Ovary (tissue), 9 donors: ENCODE data around the gene NFE2L2. TPM values are rescaled to one million over a fixed set of nuclear protein-coding genes. Genes with fewer than 3 reads are reported as not detected.
A peak's percentile ranks its signal among the peaks of the same experiment; 100 is the strongest.

Experiments
- DNase-seq, 5 donors: peaks; one replicate each; pipeline ENCODE4 v3.0.0-alpha.2; 2019 to 2020
- H3K27ac ChIP-seq, 2 donors: fragments of 200-600 bp; one replicate each; pipeline versions ENCODE4 v1.5.1 to v1.8.0; 2019 to 2022
- H3K27me3 ChIP-seq: fragments of 200-600 bp; one replicate; pipeline ENCODE4 v1.8.0; 2022
- H3K36me3 ChIP-seq: fragments of 200-600 bp; sonication (generic); one replicate; pipeline ENCODE4 v1.5.1; 2019
- H3K4me1 ChIP-seq: one replicate; pipeline ENCODE4 v1.8.1; 2013; ENCODE audit warnings: mild to moderate bottlenecking, moderate library complexity; ENCODE audit not compliant: insufficient read depth
- H3K4me3 ChIP-seq: fragments of 200-600 bp; sonication (generic); one replicate; pipeline ENCODE4 v1.5.1; 2017
- H3K9me3 ChIP-seq, 2 donors: fragments of 200-600 bp in 1 of 2; sonication (generic) in 1 of 2; one replicate each; pipeline versions ENCODE4 v1.5.1 to v1.8.1; 2013 to 2019; ENCODE audit warnings: mild to moderate bottlenecking in 1 of 2, moderate library complexity in 1 of 2
- CTCF ChIP-seq, 3 donors: fragments of 450-650 bp in 2 of 3; fragments of 200-600 bp in 1 of 3; IDR thresholded peaks; one replicate each; pipeline versions ENCODE4 v1.5.1 to v1.8.0; 2016 to 2022; ENCODE audit warnings: antibody characterized with exemption in 3 of 3, mild to moderate bottlenecking in 1 of 3
- EP300 ChIP-seq: sonication (generic); formaldehyde crosslinking; IDR thresholded peaks from one replicate; pipeline ENCODE4 v1.6.1; 2017; ENCODE audit warnings: antibody characterized with exemption
- POLR2A ChIP-seq: fragments of 450-650 bp; IDR thresholded peaks from one replicate; pipeline ENCODE4 v1.6.1; 2017; ENCODE audit warnings: antibody characterized with exemption, mild to moderate bottlenecking, moderate library complexity
- WGBS, 3 donors: extraction: QIAGEN DNeasy Blood & Tissue Kit in 1 of 3; methylation state at CpG; one replicate each; pipeline versions ENCODE4 v1.1.5 to v1.1.7; 2013 to 2017; 5-methylcytosine and 5-hydroxymethylcytosine counted together
- intact Hi-C, 4 donors: fragments of 100-400 bp; cut with DNase I; formaldehyde crosslinking; loops; one replicate each; pipeline versions ENCODE4 v1.11.0 to v1.15.1; 2022 to 2023
- polyA plus RNA-seq, 2 donors: library from polyadenylated mRNA; stranded (reverse); fragments of 200-250 nt in 1 of 2; fragments of 350-450 nt in 1 of 2; fragmentation: Illumina TruSeq in 1 of 2; extraction: RNeasy Lipid Tissue Mini Kit (QIAGEN cat#74804) in 1 of 2; gene quantifications; one replicate each; pipeline ENCODE4 v1.2.3, GENCODE V29; 2013 to 2014
- total RNA-seq, 7 donors: library from RNA; depleted of rRNA in 2 of 7; stranded (reverse); fragments of >200 nt in 2 of 7; fragmentation: NEBNext Ultra II Directional in 3 of 7; extraction: Animal tissue kit (Norgen Biotek cat#: 25700) in 3 of 7; gene quantifications; one replicate each; pipeline versions ENCODE4 v1.1.0 to v1.2.4, GENCODE V29; 2016 to 2023
- donor health status: DM: no; HTN: no; CAD: no; lungs with moderate emphysema.
- donor health status: DM: no; HTN: no; CAD: no.
- donor health status: Bipolar disorder and iron deficiency.
- donor health status: DM: yes; HTN: yes; CAD: no.
- donor health status: DM: no; HTN: no; CAD: no.
- donor health status: DM: yes; HTN: yes; CAD: no.

Gene NFE2L2
- total and polyA plus RNA-seq, 9 donors, result 120 to 198 (median 148) TPM

- intact Hi-C loops, result no loop called here
- TF ChIP-seq POLR2A, result no peak
- H3K36me3 ChIP-seq, result no peaks in the 10 kb centered on the region
- DNase-seq, result no peak
- no peak overlapping the region for H3K27ac ChIP-seq
- no peaks in the 10 kb centered on the region for H3K27me3 ChIP-seq
- WGBS, 3 donors, result 41 to 54% (median 47%) methylated on average over 5 of the region's 5 CpGs
- H3K4me3 ChIP-seq, result no peak overlapping the region
- H3K4me1 ChIP-seq, result peaks cover 35% of the 10 kb centered on the region
- no peaks in the 10 kb centered on the region for H3K9me3 ChIP-seq
Measured at GRCh38 chr2:177257471-177257870, 7.1 kb downstream of the NFE2L2 start.

- Histone ChIP-seq H3K4me1 (peaks cover 37% of the 10 kb centered on the region), H3K27ac (no peak overlapping the region), H3K27me3 (no peaks in the 10 kb centered on the region), H3K9me3 (no peaks in the 10 kb centered on the region), H3K4me3 (peak overlapping the region; percentile 12), H3K36me3 (no peaks in the 10 kb centered on the region)
- 35 to 39% (median 35%) methylated on average over 3 of the region's 3 CpGs for WGBS, 3 donors
- TF ChIP-seq POLR2A, result no peak
- no peak for TF ChIP-seq CTCF (IDR thresholded peaks at IDR 0.05)
- no peak for TF ChIP-seq EP300
- DNase-seq, result no peak
- intact Hi-C loops, result no loop called here
Measured at GRCh38 chr2:177256695-177257094, 7.8 kb downstream of the NFE2L2 start.

- no peak overlapping the region for H3K4me3 ChIP-seq
- no peaks in the 10 kb centered on the region for H3K36me3 ChIP-seq
- no peak for DNase-seq
- H3K27ac ChIP-seq, result no peak overlapping the region
- intact Hi-C loops, result no loop called here
- WGBS, 3 donors, result 11 to 40% (median 13%) methylated on average over 2 of the region's 2 CpGs
- no peak for TF ChIP-seq EP300
- no peak for TF ChIP-seq CTCF (IDR thresholded peaks at IDR 0.05)
- peaks cover 42% of the 10 kb centered on the region for H3K4me1 ChIP-seq
- H3K9me3 ChIP-seq, result no peaks in the 10 kb centered on the region
- H3K27me3 ChIP-seq, result no peaks in the 10 kb centered on the region
Measured at GRCh38 chr2:177256026-177256425, 8.5 kb downstream of the NFE2L2 start.

- TF ChIP-seq CTCF (IDR thresholded peaks at IDR 0.05) (no peak), EP300 (no peak), POLR2A (no peak)
- DNase-seq, result no peak
- 22 to 33% (median 24%) methylated on average over 2 of the region's 2 CpGs for whole genome bisulfite sequencing, 3 donors
- Histone ChIP-seq H3K4me3 (no peak overlapping the region), H3K27me3 (no peaks in the 10 kb centered on the region), H3K27ac (no peak overlapping the region), H3K36me3 (no peaks in the 10 kb centered on the region), H3K4me1 (peaks cover 43% of the 10 kb centered on the region), H3K9me3 (no peaks in the 10 kb centered on the region)
- intact Hi-C loops, result no loop called here
Measured at GRCh38 chr2:177255227-177255601, 9.3 kb downstream of the NFE2L2 start.

- Histone ChIP-seq H3K27me3 (no peaks in the 10 kb centered on the region), H3K36me3 (no peaks in the 10 kb centered on the region), H3K27ac (no peak overlapping the region), H3K4me3 (no peak overlapping the region), H3K9me3 (no peaks in the 10 kb centered on the region), H3K4me1 (peaks cover 45% of the 10 kb centered on the region)
- intact Hi-C loops, result no loop called here
- peak in 2 of 5 donors; percentile 59 to 60 for DNase-seq
- TF ChIP-seq EP300 (no peak), POLR2A (no peak), CTCF (IDR thresholded peaks at IDR 0.05) (no peak)
- 34 to 45% (median 36%) methylated on average over 11 of the region's 11 CpGs for WGBS, 3 donors
Measured at GRCh38 chr2:177254433-177255226, 9.9 kb downstream of the NFE2L2 start.
